KOPT-K1 (cell line): Measurements from ENCODE around the gene NFATC1.
A peak's percentile ranks its signal among the peaks of the same experiment; 100 is the strongest.

Experiments
- H3K27ac ChIP-seq: fragments of 200-600 bp; sonication (generic); 2 replicates; pipeline ENCODE4 v1.5.1; 2016; ENCODE audit warnings: antibody characterized with exemption, mild to moderate bottlenecking, low read depth, low read length; ENCODE audit not compliant: poor library complexity, severe bottlenecking
- H3K36me3 ChIP-seq: fragments of 200-600 bp; sonication (generic); 2 replicates; pipeline ENCODE4 v1.5.1; 2017; ENCODE audit warnings: antibody characterized with exemption, mild to moderate bottlenecking, low read length, moderate library complexity; ENCODE audit not compliant: insufficient read depth
- H3K9me3 ChIP-seq: fragments of 200-600 bp; sonication (generic); 2 replicates; pipeline ENCODE4 v1.5.1; 2017; ENCODE audit warnings: antibody characterized with exemption, low read length, mild to moderate bottlenecking; ENCODE audit not compliant: insufficient read depth, poor library complexity, severe bottlenecking

Gene NFATC1

DNA sequence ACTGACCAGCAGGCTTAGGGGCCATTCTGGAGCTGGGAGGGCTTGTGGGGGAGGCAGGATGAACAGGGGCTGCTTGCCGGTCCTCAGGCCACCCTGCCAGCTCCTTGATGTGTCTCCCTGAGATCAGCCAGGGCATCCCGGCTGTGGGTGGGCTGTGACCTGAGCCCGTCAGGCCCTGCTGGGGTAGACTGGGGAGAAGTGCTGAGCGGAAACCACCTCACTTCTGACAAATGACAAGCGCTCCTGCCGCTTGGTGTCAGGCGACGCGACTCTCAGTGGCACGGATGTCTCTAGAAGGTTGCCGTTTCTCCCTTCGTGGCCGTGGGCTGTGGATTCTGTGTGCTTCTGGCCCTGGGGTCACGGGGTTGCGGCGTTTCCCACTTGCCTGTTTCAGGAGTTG is 45.7 kb downstream of the NFATC1 start:
- no peak overlapping the region for H3K27ac ChIP-seq
- no peaks in the 10 kb centered on the region for H3K9me3 ChIP-seq
- H3K36me3 ChIP-seq: no peaks in the 10 kb centered on the region; the same call in 1 of the 2 replicates

DNA sequence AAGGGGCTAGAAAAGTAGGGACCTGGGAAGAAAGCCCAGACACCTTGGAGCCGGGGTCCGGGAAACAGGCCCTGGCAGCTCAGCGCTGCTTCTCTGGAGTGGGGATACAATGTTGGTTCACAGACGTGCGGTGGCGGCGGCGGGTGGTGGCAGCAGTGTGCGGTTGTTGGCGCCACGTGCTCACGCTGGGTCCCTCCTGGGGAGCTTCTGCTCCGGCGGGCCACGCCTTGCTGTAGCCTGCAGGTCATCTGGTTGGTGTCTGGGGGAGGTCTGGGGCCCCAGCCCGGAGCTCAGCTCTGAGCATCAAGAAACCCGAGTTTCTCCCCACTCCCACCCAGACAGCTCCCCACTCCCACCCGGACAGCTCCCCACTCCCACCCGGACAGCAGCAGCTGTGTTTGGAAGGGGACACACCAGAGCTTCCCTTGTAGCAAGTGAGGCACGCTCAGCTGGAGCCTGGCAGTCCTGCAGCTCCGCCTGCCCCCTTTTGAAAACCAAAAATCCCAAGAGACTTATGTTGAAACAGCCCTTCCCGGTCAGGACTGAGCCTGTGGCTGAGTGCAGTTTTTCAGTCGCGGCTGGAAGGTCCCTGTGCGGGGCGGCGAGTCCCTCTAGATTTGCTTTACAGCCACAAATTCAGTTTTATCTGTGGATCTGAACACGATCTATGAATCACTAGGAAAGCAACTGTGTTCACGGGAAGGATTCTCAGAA is 46.9 kb downstream of the NFATC1 start:
- no peaks in the 10 kb centered on the region for H3K9me3 ChIP-seq
- no peak overlapping the region for H3K27ac ChIP-seq
- H3K36me3 ChIP-seq: no peaks in the 10 kb centered on the region; the same call in 1 of the 2 replicates

DNA sequence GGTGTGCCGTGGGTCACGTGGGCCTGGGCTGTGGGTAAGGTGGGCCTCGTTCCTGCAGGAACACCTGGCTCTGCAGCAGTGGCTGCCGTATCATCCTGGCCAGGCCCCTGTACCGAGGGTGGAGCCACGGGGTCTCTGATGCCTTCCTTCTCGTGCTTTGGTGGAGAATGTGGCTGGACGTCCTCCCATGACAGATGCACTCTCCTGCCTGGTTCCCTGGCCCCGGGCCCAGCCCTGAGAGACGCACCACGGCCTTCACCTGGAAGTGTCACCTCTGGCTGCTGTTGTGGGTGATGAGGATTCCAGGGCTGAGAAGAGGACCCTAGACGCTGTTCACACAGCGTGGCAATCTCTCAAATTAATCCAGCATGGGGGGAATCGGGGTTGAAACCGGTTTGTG is 49.5 kb downstream of the NFATC1 start:
- Histone ChIP-seq H3K27ac (no peak overlapping the region), H3K36me3 (no peaks in the 10 kb centered on the region; the same call in 1 of the 2 replicates), H3K9me3 (no peaks in the 10 kb centered on the region)

DNA sequence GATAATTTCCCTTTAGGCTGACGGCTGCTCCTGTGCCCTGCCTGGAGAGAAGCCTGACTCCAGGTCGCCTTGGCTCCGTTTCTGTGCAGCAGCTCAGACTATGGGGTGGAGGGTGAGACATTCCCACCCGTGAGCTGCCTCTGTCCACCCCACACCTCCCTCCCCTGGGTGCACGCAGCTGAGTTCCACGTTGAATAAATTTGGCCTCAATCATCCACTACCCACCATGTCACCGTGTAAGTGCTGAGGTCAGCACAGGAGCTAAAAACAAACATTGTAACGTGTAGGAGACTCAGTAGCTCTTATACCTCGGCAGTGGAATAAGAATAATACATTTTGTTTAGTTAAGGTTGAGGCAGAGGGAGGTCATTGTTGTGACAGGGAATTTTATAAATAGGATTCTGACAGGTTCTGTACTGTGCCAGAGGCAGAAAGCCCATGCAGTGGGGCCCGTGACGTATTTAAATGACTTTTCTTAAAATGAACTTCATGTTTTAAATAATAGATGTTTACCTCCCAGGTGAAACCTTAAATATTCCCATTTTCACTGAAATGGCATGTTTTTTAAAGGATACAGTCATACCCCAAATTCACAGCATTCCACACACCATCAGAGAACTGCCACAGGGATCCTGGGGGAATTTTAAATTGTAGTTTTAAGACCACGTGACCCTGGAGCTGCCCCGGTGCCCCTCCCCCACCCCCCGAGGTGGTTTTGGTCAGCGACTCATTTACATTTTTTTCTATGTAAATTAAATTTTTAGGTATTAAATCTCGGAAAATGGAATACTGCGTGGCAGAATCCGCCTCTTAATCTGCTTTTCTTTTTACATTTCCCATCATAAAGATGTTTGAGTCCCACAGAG is 50.2 kb downstream of the NFATC1 start:
- peaks cover 2% of the 10 kb centered on the region; the same call in 1 of the 2 replicates for H3K36me3 ChIP-seq

DNA sequence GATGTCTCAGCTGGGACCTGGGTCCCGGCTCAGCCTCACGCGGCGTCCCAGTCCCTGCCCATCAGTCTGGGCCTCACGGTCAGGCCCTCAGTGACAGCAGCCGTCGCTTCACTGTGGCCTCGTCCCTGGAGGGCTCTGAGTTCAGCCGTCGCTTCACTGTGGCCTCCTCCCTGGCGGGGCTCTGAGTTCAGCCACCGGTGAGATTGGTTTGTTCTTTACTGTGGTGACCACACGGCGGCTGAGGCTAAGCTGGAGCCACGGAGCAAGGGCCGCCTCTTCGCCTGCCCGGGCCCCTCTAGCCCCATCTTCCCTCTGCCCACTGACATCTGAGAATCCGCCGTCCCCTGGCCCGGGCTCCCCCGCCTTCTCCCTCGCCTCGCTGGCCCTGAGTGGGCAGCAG is 51.2 kb downstream of the NFATC1 start:
- Histone ChIP-seq H3K36me3 (peaks cover 11% of the 10 kb centered on the region; the same call in 1 of the 2 replicates), H3K27ac (no peak overlapping the region), H3K9me3 (no peaks in the 10 kb centered on the region)

More for the DNA sequence above, 50.2 kb downstream of the NFATC1 start:
- H3K9me3 ChIP-seq: no peaks in the 10 kb centered on the region
- H3K27ac ChIP-seq: no peak overlapping the region

DNA sequence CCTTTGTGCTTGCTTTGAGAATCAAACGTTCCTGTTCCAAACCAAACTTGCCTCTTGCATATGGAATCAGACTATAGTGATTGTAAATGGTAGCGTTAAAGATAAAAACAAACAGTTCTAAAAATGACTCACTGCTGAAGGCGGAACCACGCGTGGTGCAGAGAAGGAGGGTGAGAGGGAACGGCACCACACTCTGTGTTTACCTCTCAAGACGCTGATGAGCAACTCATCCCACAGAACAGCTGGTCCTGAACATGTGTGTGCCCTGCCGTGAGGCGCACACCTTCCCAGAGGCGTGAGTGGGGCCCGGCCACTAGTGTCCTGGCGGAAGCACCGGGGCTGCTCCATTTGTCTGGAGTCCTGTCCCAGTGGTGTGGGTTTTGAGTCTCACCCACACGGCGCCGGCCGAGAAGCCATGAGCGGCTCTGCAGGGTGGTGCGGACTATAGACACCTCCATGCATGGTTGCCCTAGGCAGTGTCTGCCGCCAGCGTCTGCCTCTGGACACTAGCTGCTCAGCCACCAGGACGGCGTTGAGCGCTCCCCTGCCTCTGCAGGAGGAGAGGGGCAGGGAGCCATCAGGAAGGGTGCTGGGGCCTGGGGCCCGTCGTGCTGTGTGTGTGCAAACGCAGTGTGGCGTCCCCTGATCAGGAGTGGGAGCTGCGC is 52.1 kb downstream of the NFATC1 start:
- H3K9me3 ChIP-seq: no peaks in the 10 kb centered on the region
- H3K27ac ChIP-seq: no peak overlapping the region
- H3K36me3 ChIP-seq: peaks cover 13% of the 10 kb centered on the region; the same call in 1 of the 2 replicates

DNA sequence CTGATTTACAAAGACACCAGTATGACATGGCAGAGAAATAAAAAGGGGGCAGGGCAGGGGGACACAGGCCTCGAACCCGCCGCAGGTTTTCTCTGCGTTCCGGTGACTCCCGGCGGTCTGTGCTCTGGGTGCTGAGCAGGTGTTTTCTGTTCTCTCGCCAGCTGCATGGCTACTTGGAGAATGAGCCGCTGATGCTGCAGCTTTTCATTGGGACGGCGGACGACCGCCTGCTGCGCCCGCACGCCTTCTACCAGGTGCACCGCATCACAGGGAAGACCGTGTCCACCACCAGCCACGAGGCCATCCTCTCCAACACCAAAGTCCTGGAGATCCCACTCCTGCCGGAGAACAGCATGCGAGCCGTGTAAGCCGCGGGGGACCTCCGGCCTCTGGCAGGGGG is 52.9 kb downstream of the NFATC1 start:
- peaks cover 13% of the 10 kb centered on the region; the same call in 1 of the 2 replicates for H3K36me3 ChIP-seq
- H3K27ac ChIP-seq: no peak overlapping the region

DNA sequence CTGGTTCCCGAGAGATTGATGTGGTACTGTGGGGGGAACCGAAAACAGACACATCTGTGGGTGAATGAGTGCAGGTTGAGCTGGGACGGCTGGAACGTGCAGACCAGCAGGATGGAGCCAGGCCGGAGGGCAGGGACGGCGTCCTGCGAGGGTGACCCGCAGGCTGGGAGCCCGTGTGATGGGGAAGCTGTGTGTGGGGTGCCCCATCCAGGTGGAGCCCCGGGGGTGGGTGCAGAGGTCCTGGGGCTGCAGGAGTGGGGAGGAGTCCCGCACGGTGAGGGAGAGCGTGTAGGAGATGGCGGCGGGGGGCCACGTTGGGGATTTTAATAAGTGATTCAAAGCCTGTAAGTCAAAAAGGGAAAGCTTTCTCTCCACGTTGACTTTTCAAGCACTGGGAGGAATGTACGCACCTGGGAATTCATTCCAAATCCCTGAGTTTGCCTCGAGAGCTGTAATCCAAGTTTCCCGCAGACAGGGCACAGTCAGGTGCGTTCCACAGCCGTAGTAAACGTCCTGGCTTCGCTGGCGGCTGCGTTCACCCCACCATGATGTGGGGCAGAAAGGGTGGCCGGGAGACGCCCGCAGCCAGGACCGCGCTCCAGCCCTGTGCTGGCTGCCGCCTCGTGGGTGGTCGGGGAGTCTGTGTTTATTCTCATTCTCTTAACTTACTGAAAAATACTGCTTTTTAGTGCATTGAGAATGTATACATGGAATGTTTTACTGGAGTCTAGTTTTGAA is 54.0 kb downstream of the NFATC1 start:
- Histone ChIP-seq H3K36me3 (peaks cover 13% of the 10 kb centered on the region; the same call in 1 of the 2 replicates), H3K9me3 (no peaks in the 10 kb centered on the region), H3K27ac (no peak overlapping the region)

More for the DNA sequence above, 52.9 kb downstream of the NFATC1 start:
- H3K9me3 ChIP-seq: no peaks in the 10 kb centered on the region

DNA sequence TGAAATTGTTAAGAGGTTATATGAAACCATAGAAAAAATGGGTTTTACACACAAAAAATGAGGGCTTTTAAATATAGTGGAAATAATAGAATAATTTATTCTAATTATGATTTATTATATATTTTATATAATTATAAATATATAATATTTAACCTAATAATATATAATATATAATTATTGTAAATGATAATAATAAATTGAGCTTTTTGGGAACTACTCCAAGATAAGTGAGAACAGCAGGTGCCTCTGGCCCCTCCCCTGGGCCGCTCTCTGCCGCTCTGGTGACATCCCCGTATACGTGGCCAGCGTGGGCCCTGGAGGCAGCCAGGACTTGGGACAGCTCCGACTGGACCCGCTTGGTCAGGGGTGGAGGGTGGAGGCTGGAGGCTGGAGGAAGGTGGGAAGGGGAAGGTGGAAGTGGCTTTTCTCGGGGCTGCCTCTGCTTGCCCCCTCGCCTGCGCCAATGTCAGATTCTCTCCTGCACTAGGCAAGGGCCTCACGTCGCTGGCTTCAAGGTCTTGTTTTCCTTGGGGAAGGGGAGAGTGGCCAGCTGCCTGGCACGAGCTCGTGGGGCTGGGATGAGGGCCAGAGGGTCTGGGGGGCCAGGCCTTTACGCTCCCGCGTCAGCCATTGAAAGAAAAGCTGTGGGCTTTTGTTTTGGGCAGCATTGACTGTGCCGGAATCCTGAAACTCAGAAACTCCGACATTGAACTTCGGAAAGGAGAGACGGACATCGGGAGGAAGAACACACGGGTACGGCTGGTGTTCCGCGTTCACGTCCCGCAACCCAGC is 54.8 kb downstream of the NFATC1 start:
- H3K9me3 ChIP-seq: no peaks in the 10 kb centered on the region
- H3K36me3 ChIP-seq: peaks cover 13% of the 10 kb centered on the region; the same call in 1 of the 2 replicates
- no peak overlapping the region for H3K27ac ChIP-seq

DNA sequence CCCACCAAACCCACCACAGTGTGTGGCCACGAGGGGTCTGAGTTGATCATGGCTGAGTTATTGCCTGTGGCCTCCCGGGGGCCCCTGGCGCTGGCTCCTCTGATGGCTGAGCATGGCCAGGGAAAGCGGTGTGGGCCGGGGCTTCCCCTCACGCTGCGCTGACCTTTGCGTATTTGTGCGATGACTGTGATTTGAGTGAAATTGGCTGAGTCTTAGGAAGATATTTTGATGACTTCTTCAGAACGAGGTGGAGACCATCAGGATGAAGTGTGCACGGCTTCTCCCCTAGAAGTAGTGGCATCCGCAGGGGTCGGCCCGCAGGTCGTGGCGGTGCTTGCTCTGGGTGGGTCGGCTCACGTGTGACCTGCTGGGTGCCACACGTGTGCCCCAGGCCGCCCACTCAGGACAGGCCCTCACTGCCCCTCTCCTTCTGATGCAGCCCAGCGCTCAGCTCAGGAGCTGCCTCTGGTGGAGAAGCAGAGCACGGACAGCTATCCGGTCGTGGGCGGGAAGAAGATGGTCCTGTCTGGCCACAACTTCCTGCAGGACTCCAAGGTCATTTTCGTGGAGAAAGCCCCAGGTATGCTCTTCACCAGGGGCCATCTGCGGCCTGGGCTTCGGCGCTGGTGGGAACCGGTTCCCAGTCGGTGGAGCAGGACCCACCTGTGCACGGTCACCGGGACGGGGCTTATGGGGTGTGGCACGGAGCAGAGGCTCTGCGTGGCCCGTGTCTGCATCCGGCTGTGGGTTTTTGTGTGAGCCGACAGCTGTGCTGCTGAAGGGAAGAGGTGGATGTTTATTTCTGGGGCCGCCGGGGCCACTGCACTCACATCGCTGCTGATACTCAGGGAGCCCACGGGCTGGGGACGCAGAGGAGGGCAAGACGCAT is 55.8 kb downstream of the NFATC1 start:
- no peaks in the 10 kb centered on the region for H3K9me3 ChIP-seq
- H3K36me3 ChIP-seq: peaks cover 13% of the 10 kb centered on the region; the same call in 1 of the 2 replicates
- H3K27ac ChIP-seq: peak overlapping the region; percentile 99

DNA sequence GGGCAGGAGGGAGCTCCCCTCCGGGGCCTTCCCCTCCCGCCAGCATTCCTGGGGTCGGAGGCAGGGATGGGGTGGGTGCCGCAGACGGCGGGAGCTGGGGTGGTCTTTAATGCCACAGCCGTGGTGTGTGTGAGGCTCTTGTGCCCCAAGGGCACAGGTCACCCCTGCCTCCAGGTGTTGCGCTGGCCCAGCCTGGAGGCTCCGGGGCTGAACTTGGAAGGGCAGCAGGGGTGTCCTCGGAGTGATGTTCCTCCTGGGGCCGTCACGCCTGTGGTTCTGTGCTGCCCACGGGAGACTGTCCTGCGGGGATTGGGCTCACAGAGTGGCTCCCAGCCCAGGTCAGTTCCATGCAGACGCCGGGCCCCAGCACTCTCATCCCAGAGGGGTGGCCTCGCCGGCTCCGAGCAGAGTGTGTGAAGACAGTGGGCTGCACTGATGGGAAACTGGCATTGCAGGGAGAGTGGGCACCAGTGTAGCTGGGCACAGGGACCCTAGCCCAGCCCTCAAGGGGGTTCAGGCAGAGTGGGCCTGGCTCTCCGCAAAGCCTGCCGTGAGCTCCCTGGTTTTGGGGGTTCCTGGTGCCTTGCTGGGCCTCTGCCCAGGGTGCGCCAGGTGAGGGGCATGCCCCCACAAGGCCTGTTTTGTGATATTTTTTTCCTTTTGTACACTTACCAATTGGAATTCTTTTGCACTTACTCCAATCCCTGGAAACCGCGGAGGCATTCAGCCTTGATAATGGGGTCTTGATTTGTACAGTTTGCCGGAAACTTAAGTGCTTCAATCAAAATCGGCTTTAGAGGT is 56.7 kb downstream of the NFATC1 start:
- peak overlapping the region; percentile 99 for H3K27ac ChIP-seq
- no peaks in the 10 kb centered on the region for H3K9me3 ChIP-seq
- peaks cover 13% of the 10 kb centered on the region; the same call in 1 of the 2 replicates for H3K36me3 ChIP-seq

DNA sequence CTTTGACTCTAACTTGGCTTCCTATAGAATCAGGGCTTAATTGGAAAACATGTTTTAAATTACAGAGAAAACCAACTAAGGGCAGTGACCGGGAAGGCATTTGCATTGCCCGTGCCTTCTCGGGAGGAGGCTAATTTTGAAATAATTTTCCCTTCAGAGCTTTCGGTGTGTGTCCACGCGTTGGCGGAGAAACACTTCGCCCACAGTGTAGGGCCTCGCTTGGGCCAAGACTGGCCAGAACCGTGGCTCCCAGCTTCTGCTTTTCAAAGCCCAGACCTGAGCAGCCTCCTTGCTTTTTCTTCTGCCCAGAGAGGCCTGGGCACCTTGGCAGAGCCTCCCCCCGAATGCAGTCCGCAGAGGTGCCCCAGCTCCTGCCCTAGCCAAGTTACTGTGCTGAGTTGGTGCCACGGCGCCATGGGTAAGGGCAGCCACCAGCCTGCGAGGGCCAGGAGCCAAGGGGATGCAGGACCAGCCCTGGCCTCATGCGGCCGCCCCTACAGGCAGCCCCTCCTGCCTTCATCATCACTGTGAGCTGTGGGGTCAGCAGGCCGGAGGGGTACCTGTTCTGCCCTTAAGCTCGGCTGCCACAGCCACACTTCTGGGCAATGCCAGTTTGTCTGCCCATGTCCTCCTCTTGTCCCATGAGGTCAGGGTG is 57.4 kb downstream of the NFATC1 start:
- Histone ChIP-seq H3K36me3 (peaks cover 13% of the 10 kb centered on the region; the same call in 1 of the 2 replicates), H3K9me3 (no peaks in the 10 kb centered on the region), H3K27ac (peak overlapping the region; percentile 99)
